Measurements from ENCODE around the gene CKMT1A.

- TF ChIP-seq POLR2AphosphoS5 (IDR thresholded peaks at IDR 0.05; ENCODE audit: low read depth, low read length) (no peak), TAF1 (IDR thresholded peaks at IDR 0.05; ENCODE audit: borderline replicate concordance, insufficient read depth, low read length) (no peak), SIN3A (IDR thresholded peaks at IDR 0.05; ENCODE audit: borderline replicate concordance, insufficient read depth, low read length) (no peak)
Measured at GRCh38 chr15:43702174-43702573, 8.5 kb downstream of the CKMT1A start.

Measured in PFSK-1 (cell line).